ENCODE measurements around the gene AUTS2. TPM values are rescaled to one million over a fixed set of nuclear protein-coding genes. Genes with fewer than 3 reads are reported as not detected.

Gene AUTS2
- total and polyA plus RNA-seq, 2 experiments from 2014 or later: 32.0 to 91.0 TPM

DNA sequence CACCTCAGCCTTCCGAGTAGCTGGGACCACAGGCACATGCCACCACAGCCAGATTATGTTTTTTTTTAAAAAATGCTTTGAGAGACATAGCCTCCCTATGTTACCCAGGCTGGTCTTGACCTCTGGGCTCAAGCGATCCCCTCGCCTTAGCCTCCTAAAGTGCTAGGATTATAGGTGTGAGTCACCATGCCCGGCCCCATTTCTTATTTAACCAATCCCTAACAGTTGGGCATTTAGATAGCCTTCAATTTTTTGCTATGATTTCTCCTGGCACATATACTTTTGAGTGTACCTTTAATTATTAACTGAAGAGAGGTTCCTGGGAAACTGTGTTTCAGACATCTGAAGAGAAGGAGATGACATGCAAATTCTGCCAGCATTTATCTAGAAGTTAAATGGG, 22.6 kb upstream of the AUTS2 start:
- Mint-ChIP-seq H3K27me3 (ENCODE audit: insufficient read depth, low read depth, poor library complexity) (no peaks in the 10 kb centered on the region), H3K4me1 (peaks cover 6% of the 10 kb centered on the region; the same call in 2 of the 3 replicates), H3K9me3 (no peaks in the 10 kb centered on the region), H3K36me3 (ENCODE audit: low read depth) (no peaks in the 10 kb centered on the region), H3K27ac (no peak overlapping the region), H3K4me3 (no peak overlapping the region)
- no peaks in the 10 kb centered on the region for H3F3A ChIP-seq (replicated peaks; ENCODE audit: low read depth)
- TF ChIP-seq STAT1 (IDR thresholded peaks at IDR 0.05; ENCODE audit: unreplicated experiment): no peak
- no peak for TF ChIP-seq POLR2AphosphoS5 (IDR thresholded peaks at IDR 0.05; ENCODE audit: low read depth)
- TF ChIP-seq EZH2phosphoT487 (IDR thresholded peaks at IDR 0.05; ENCODE audit: unreplicated experiment): no peak
- H3K36me3 ChIP-seq (ENCODE audit: insufficient read depth): no peaks in the 10 kb centered on the region
- no peaks in the 10 kb centered on the region for H3K79me2 ChIP-seq (replicated peaks; ENCODE audit: insufficient read depth)
- H3K9me2 ChIP-seq (ENCODE audit: insufficient read depth): no peaks in the 10 kb centered on the region
- H3K4me1 ChIP-seq (ENCODE audit: insufficient read depth): no peaks in the 10 kb centered on the region
- H2AFZ ChIP-seq: no peak overlapping the region
- ATAC-seq: no peak
- H4K20me1 ChIP-seq (replicated peaks; ENCODE audit: insufficient read depth): no peaks in the 10 kb centered on the region
- H3K27ac ChIP-seq (ENCODE audit: low read depth): no peak overlapping the region
- no peak for DNase-seq (ENCODE audit: low spot score)
- no peak overlapping the region for H3K4me3 ChIP-seq
- H3K27me3 ChIP-seq (ENCODE audit: insufficient read depth): no peaks in the 10 kb centered on the region
- H3K4me2 ChIP-seq: no peak overlapping the region

DNA sequence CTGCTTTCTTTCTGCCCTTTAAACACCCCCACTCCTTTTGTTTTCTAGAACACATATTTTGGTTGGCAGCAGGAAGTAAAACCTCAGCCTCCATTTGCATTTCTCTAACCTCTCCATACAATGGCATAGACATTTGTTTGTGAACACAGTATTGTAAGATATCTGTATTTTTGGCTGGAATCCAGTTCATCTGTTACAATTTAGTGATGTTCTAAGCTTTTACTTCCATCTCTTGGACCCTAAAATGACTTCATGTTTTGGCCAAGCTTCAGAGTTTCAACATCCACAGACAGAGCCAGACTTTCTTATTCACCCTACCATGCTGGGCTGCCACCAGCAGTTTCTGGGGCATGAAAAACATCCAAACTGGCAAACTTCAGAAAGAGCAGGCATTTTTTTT, 21.1 kb upstream of the AUTS2 start:
- peaks cover 6% of the 10 kb centered on the region; the same call in 2 of the 3 replicates for H3K4me1 Mint-ChIP-seq
- no peaks in the 10 kb centered on the region for H3K27me3 ChIP-seq (ENCODE audit: insufficient read depth)
- H3K9me3 Mint-ChIP-seq: no peaks in the 10 kb centered on the region
- H3K27ac Mint-ChIP-seq: no peak overlapping the region
- H3K36me3 ChIP-seq (ENCODE audit: insufficient read depth): no peaks in the 10 kb centered on the region
- ATAC-seq (no peak), DNase-seq (ENCODE audit: low spot score) (no peak)
- H3K4me1 ChIP-seq (ENCODE audit: insufficient read depth): no peaks in the 10 kb centered on the region
- H4K20me1 ChIP-seq (replicated peaks; ENCODE audit: insufficient read depth): no peaks in the 10 kb centered on the region
- H3K27me3 Mint-ChIP-seq (ENCODE audit: insufficient read depth, low read depth, poor library complexity): no peaks in the 10 kb centered on the region
- H3K79me2 ChIP-seq (replicated peaks; ENCODE audit: insufficient read depth): no peaks in the 10 kb centered on the region
- no peaks in the 10 kb centered on the region for H3F3A ChIP-seq (replicated peaks; ENCODE audit: low read depth)
- no peak overlapping the region for H3K4me3 Mint-ChIP-seq
- H3K9me2 ChIP-seq (ENCODE audit: insufficient read depth): no peaks in the 10 kb centered on the region
- H3K27ac ChIP-seq (ENCODE audit: low read depth): no peak overlapping the region
- no peak overlapping the region for H3K4me2 ChIP-seq
- no peaks in the 10 kb centered on the region for H3K36me3 Mint-ChIP-seq (ENCODE audit: low read depth)
- no peak overlapping the region for H2AFZ ChIP-seq
- no peak overlapping the region for H3K4me3 ChIP-seq
- TF ChIP-seq ZNF331 (CRISPR knock-in tag; IDR thresholded peaks at IDR 0.05; ENCODE audit: low read depth): no peak
- TF ChIP-seq, protein P1, sequence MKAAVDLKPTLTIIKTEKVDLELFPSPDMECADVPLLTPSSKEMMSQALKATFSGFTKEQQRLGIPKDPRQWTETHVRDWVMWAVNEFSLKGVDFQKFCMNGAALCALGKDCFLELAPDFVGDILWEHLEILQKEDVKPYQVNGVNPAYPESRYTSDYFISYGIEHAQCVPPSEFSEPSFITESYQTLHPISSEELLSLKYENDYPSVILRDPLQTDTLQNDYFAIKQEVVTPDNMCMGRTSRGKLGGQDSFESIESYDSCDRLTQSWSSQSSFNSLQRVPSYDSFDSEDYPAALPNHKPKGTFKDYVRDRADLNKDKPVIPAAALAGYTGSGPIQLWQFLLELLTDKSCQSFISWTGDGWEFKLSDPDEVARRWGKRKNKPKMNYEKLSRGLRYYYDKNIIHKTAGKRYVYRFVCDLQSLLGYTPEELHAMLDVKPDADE (IDR thresholded peaks at IDR 0.05): no peak
- TF ChIP-seq POLR2AphosphoS5 (IDR thresholded peaks at IDR 0.05; ENCODE audit: low read depth): no peak
- no peak for TF ChIP-seq STAT1 (IDR thresholded peaks at IDR 0.05; ENCODE audit: unreplicated experiment)
- TF ChIP-seq EZH2 (IDR thresholded peaks at IDR 0.05; ENCODE audit: low read depth, unreplicated experiment): no peak
- TF ChIP-seq NANOG (IDR thresholded peaks at IDR 0.05; ENCODE audit: borderline replicate concordance): no peak
- TF ChIP-seq, protein P2, sequence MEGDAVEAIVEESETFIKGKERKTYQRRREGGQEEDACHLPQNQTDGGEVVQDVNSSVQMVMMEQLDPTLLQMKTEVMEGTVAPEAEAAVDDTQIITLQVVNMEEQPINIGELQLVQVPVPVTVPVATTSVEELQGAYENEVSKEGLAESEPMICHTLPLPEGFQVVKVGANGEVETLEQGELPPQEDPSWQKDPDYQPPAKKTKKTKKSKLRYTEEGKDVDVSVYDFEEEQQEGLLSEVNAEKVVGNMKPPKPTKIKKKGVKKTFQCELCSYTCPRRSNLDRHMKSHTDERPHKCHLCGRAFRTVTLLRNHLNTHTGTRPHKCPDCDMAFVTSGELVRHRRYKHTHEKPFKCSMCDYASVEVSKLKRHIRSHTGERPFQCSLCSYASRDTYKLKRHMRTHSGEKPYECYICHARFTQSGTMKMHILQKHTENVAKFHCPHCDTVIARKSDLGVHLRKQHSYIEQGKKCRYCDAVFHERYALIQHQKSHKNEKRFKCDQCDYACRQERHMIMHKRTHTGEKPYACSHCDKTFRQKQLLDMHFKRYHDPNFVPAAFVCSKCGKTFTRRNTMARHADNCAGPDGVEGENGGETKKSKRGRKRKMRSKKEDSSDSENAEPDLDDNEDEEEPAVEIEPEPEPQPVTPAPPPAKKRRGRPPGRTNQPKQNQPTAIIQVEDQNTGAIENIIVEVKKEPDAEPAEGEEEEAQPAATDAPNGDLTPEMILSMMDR (conservative IDR thresholded peaks at IDR 0.05; ENCODE audit: low read depth in 2 of 2): no peak
- no peak for TF ChIP-seq ZNF114 (CRISPR knock-in tag; IDR thresholded peaks at IDR 0.05)
- TF ChIP-seq JUNB (IDR thresholded peaks at IDR 0.05; ENCODE audit: unreplicated experiment): no peak
- TF ChIP-seq, protein P3, sequence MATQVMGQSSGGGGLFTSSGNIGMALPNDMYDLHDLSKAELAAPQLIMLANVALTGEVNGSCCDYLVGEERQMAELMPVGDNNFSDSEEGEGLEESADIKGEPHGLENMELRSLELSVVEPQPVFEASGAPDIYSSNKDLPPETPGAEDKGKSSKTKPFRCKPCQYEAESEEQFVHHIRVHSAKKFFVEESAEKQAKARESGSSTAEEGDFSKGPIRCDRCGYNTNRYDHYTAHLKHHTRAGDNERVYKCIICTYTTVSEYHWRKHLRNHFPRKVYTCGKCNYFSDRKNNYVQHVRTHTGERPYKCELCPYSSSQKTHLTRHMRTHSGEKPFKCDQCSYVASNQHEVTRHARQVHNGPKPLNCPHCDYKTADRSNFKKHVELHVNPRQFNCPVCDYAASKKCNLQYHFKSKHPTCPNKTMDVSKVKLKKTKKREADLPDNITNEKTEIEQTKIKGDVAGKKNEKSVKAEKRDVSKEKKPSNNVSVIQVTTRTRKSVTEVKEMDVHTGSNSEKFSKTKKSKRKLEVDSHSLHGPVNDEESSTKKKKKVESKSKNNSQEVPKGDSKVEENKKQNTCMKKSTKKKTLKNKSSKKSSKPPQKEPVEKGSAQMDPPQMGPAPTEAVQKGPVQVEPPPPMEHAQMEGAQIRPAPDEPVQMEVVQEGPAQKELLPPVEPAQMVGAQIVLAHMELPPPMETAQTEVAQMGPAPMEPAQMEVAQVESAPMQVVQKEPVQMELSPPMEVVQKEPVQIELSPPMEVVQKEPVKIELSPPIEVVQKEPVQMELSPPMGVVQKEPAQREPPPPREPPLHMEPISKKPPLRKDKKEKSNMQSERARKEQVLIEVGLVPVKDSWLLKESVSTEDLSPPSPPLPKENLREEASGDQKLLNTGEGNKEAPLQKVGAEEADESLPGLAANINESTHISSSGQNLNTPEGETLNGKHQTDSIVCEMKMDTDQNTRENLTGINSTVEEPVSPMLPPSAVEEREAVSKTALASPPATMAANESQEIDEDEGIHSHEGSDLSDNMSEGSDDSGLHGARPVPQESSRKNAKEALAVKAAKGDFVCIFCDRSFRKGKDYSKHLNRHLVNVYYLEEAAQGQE (IDR thresholded peaks at IDR 0.05; ENCODE audit: unreplicated experiment): no peak
- no peak for TF ChIP-seq EZH2phosphoT487 (IDR thresholded peaks at IDR 0.05; ENCODE audit: unreplicated experiment)
- no peak for TF ChIP-seq CREB1 (CRISPR knock-in tag; IDR thresholded peaks at IDR 0.05; ENCODE audit: low read depth)

Data from GM23338 (cell line).